HG03064 (cell line): ENCODE data around the gene BAZ2A.

Experiments used
- ATAC-seq: cut with Tn5 transposase; IDR thresholded peaks from one replicate; pipeline ENCODE4 v1.9.1; 2021; ENCODE audit warnings: low read depth; ENCODE audit not compliant: unreplicated experiment

The BAZ2A gene

GRCh38 chr12:56635806-56636674, 5.9 kb upstream of the BAZ2A start:
- peak; percentile 51 for ATAC-seq

GRCh38 chr12:56634837-56635791, 5.0 kb upstream of the BAZ2A start:
- ATAC-seq: no peak

- ATAC-seq: no peak
Observed at GRCh38 chr12:56634242-56634836, 4.2 kb upstream of the BAZ2A start.

GRCh38 chr12:56633468-56634241, 3.5 kb upstream of the BAZ2A start:
- ATAC-seq: no peak

GRCh38 chr12:56632701-56633467, 2.8 kb upstream of the BAZ2A start:
- ATAC-seq: no peak

GRCh38 chr12:56631790-56632700, 1.9 kb upstream of the BAZ2A start:
- ATAC-seq: no peak

GRCh38 chr12:56629459-56630179, 507 bp downstream of the BAZ2A start:
- ATAC-seq: peak; percentile 6

- ATAC-seq: peak; percentile 21
Observed at GRCh38 chr12:56628671-56629458, 1.3 kb downstream of the BAZ2A start.

- ATAC-seq: no peak
Observed at GRCh38 chr12:56626701-56627100, 3.4 kb downstream of the BAZ2A start.

- ATAC-seq: no peak
Observed at GRCh38 chr12:56622535-56622934, 7.6 kb downstream of the BAZ2A start.

GRCh38 chr12:56616925-56617324, 13.2 kb downstream of the BAZ2A start:
- no peak for ATAC-seq

- ATAC-seq: no peak
Observed at GRCh38 chr12:56616244-56616643, 13.9 kb downstream of the BAZ2A start.

GRCh38 chr12:56614627-56615026, 15.5 kb downstream of the BAZ2A start:
- ATAC-seq: no peak

- no peak for ATAC-seq
Observed at GRCh38 chr12:56604355-56604754, 25.8 kb downstream of the BAZ2A start.

- ATAC-seq: no peak
Observed at GRCh38 chr12:56602239-56602638, 27.9 kb downstream of the BAZ2A start.

- ATAC-seq: no peak
Observed at GRCh38 chr12:56601503-56601902, 28.6 kb downstream of the BAZ2A start.

GRCh38 chr12:56600753-56601152, 29.4 kb downstream of the BAZ2A start:
- ATAC-seq: no peak
